Activated CD4-positive, alpha-beta memory T cell treated with anti-CD3 and anti-CD28 coated beads for 36 hours (primary cell): ENCODE measurements around the gene ASNSD1. TPM values are rescaled to one million over a fixed set of nuclear protein-coding genes. Genes with fewer than 3 reads are reported as not detected.
"Not testable (repeated sequence)": the region's sequence is repeated elsewhere in the genome, so short reads cannot be mapped to it uniquely, and the experiment has no call there.

Experiments
- CTCF ChIA-PET: fragments of 350-600 bp; sonication (Branson Sonifier 250); formaldehyde crosslinking; loops from one replicate; lab custom pipeline; 2021; ENCODE audit warnings: antibody characterized with exemption, inconsistent platforms; lab: Charles Lee
- POLR2A ChIA-PET: fragments of 350-600 bp; sonication (Branson Sonifier 250); formaldehyde crosslinking; loops from one replicate; lab custom pipeline; 2021; ENCODE audit warnings: antibody characterized with exemption; lab: Charles Lee
- DNase-seq: peaks from one replicate; pipeline ENCODE4 v3.0.0-alpha.2; 2020
- H3K27ac Mint-ChIP-seq: one replicate; pipeline ENCODE4 v1.8.0; 2021; ENCODE audit warnings: mixed read lengths
- H3K27me3 Mint-ChIP-seq: one replicate; pipeline ENCODE4 v1.8.0; 2021; ENCODE audit warnings: mixed read lengths
- H3K36me3 Mint-ChIP-seq: one replicate; pipeline ENCODE4 v1.8.0; 2021; ENCODE audit warnings: mixed read lengths
- H3K4me1 Mint-ChIP-seq: one replicate; pipeline ENCODE4 v1.8.0; 2021; ENCODE audit warnings: low read depth, mixed read lengths
- H3K4me3 Mint-ChIP-seq: one replicate; pipeline ENCODE4 v1.8.0; 2021; ENCODE audit warnings: mild to moderate bottlenecking, mixed read lengths
- H3K9me3 Mint-ChIP-seq: one replicate; pipeline ENCODE4 v1.8.0; 2021; ENCODE audit warnings: mixed read lengths
- intact Hi-C: fragments of 100-400 bp; cut with micrococcal nuclease; formaldehyde crosslinking; loops from one replicate; pipeline ENCODE4 v1.15.1; 2023
- total RNA-seq, 2 experiments: library from RNA; stranded (reverse); gene quantifications; one replicate each; pipeline ENCODE4 v1.2.3, GENCODE V29; 2021

ASNSD1 gene
- total RNA-seq, 2 experiments from 2014 or later = 44.5 to 47.0 TPM

- H3K27ac Mint-ChIP-seq = peak overlapping the region; percentile 73
- H3K36me3 Mint-ChIP-seq = peaks cover 29% of the 10 kb centered on the region
- peaks cover 24% of the 10 kb centered on the region for H3K4me1 Mint-ChIP-seq
- H3K27me3 Mint-ChIP-seq = no peaks in the 10 kb centered on the region
- ChIA-PET POLR2A (interaction anchor here (0.5 to 2.3 kb wide), 7 partner anchors 9 to 118 kb away, joined by 3 to 16 read pairs (median 5); partner anchors contain the start of genes ASNSD1, ORMDL1 and PMS1), CTCF (interaction anchor here (0.5 to 6.7 kb wide), 12 partner anchors 9 to 627 kb away, joined by 3 to 111 read pairs (median 6); partner anchors contain the start of genes ASNSD1 and OSGEPL1)
- peaks cover 13% of the 10 kb centered on the region for H3K9me3 Mint-ChIP-seq
- DNase-seq = no peak
- H3K4me3 Mint-ChIP-seq = peak overlapping the region; percentile 92
- intact Hi-C loops = loop anchor here (1.0 kb wide), 4 partner anchors 13 to 110 kb away; partner anchors contain the start of genes ASNSD1, ORMDL1, OSGEPL1 and PMS1
Measured at GRCh38 chr2:189673661-189674373, 12.6 kb downstream of the ASNSD1 start.

- DNase-seq = peak; percentile 86
- POLR2A ChIA-PET = interaction anchor here (0.8 to 2.3 kb wide), 4 partner anchors 9 to 109 kb away, joined by 4 to 16 read pairs (median 5); partner anchors contain the start of genes ASNSD1, ORMDL1 and PMS1
Measured at GRCh38 chr2:189674374-189675112, 13.3 kb downstream of the ASNSD1 start, which contains the start of gene ANKAR. Gene ANKAR (plus strand): TSS chr2:189674670. CDS start chr2:189676491, 1,821 bp downstream.

GRCh38 chr2:189676471-189676870, 15.2 kb downstream of the ASNSD1 start:
- Mint-ChIP-seq H3K4me3 (no peak overlapping the region), H3K27ac (no peak overlapping the region), H3K9me3 (peaks cover 19% of the 10 kb centered on the region), H3K27me3 (no peaks in the 10 kb centered on the region), H3K36me3 (peaks cover 30% of the 10 kb centered on the region), H3K4me1 (peaks cover 49% of the 10 kb centered on the region)
- ChIA-PET CTCF (interaction anchor here (1.3 to 6.7 kb wide), 6 partner anchors 7 to 86 kb away, joined by 4 to 111 read pairs (median 18); partner anchors contain the start of genes ASNSD1 and OSGEPL1), POLR2A (interaction anchor here (0.8 to 1.0 kb wide), 2 partner anchors 16 to 86 kb away, joined by 3 to 4 read pairs; partner anchors contain the start of gene OSGEPL1)
- intact Hi-C loops = no loop called here
- DNase-seq = no peak

More at GRCh38 chr2:189674374-189675112, 13.3 kb downstream of the ASNSD1 start, which contains the start of gene ANKAR:
- peaks cover 30% of the 10 kb centered on the region for H3K4me1 Mint-ChIP-seq
- intact Hi-C loops = loop anchor here (1.0 kb wide), 4 partner anchors 13 to 110 kb away; partner anchors contain the start of genes ASNSD1, ORMDL1, OSGEPL1 and PMS1
- H3K27ac Mint-ChIP-seq = peak within 1 kb of the TSS; percentile 96
- CTCF ChIA-PET = interaction anchor here (0.6 to 6.7 kb wide), 16 partner anchors 9 to 231 kb away, joined by 3 to 111 read pairs (median 6); partner anchors contain the start of genes ASNSD1 and OSGEPL1
- no peaks in the 10 kb centered on the region for H3K27me3 Mint-ChIP-seq
- H3K9me3 Mint-ChIP-seq = peaks cover 19% of the 10 kb centered on the region
- peaks cover 31% of the 10 kb centered on the region for H3K36me3 Mint-ChIP-seq
- H3K4me3 Mint-ChIP-seq = peak within 1 kb of the TSS; percentile 92

GRCh38 chr2:189679226-189679625, 18.0 kb downstream of the ASNSD1 start:
- no peak for DNase-seq
- no peaks in the 10 kb centered on the region for H3K27me3 Mint-ChIP-seq
- H3K36me3 Mint-ChIP-seq = peaks cover 27% of the 10 kb centered on the region
- no peak overlapping the region for H3K4me3 Mint-ChIP-seq
- intact Hi-C loops = no loop called here
- POLR2A ChIA-PET = no interaction called here
- H3K4me1 Mint-ChIP-seq = peaks cover 57% of the 10 kb centered on the region
- H3K9me3 Mint-ChIP-seq = peaks cover 19% of the 10 kb centered on the region
- H3K27ac Mint-ChIP-seq = no peak overlapping the region
- CTCF ChIA-PET = interaction anchor here (1.0 to 2.2 kb wide), 2 partner anchors 17 to 19 kb away, joined by 3 to 12 read pairs; partner anchors contain the start of gene ASNSD1

GRCh38 chr2:189681203-189681602, 19.9 kb downstream of the ASNSD1 start:
- peaks cover 56% of the 10 kb centered on the region for H3K4me1 Mint-ChIP-seq
- POLR2A ChIA-PET = no interaction called here
- intact Hi-C loops = no loop called here
- CTCF ChIA-PET = interaction anchor here (1.0 to 2.2 kb wide), 5 partner anchors 14 to 81 kb away, joined by 3 to 12 read pairs (median 6); partner anchors contain the start of genes ASNSD1 and OSGEPL1
- no peak for DNase-seq
- no peaks in the 10 kb centered on the region for H3K27me3 Mint-ChIP-seq
- peaks cover 24% of the 10 kb centered on the region for H3K36me3 Mint-ChIP-seq
- peaks cover 19% of the 10 kb centered on the region for H3K9me3 Mint-ChIP-seq
- H3K4me3 Mint-ChIP-seq = no peak overlapping the region
- H3K27ac Mint-ChIP-seq = no peak overlapping the region

- Mint-ChIP-seq H3K36me3 (peaks cover 24% of the 10 kb centered on the region), H3K4me3 (no peak overlapping the region), H3K9me3 (peaks cover 19% of the 10 kb centered on the region), H3K27ac (no peak overlapping the region), H3K4me1 (peaks cover 56% of the 10 kb centered on the region), H3K27me3 (no peaks in the 10 kb centered on the region)
- CTCF ChIA-PET = interaction anchor here (1.0 kb wide), 1 partner anchor 41 kb away, joined by 3 read pairs; no protein-coding TSS in a partner anchor
- intact Hi-C loops = no loop called here
- no peak for DNase-seq
- POLR2A ChIA-PET = no interaction called here
Measured at GRCh38 chr2:189681903-189682302, 20.6 kb downstream of the ASNSD1 start.

GRCh38 chr2:189683348-189683747, 22.1 kb downstream of the ASNSD1 start:
- no peak overlapping the region for H3K4me3 Mint-ChIP-seq
- intact Hi-C loops = no loop called here
- H3K36me3 Mint-ChIP-seq = peaks cover 12% of the 10 kb centered on the region
- ChIA-PET CTCF (interaction anchor here (0.9 to 2.9 kb wide), 5 partner anchors 8 to 40 kb away, joined by 3 to 10 read pairs (median 6); no protein-coding TSS in a partner anchor), POLR2A (interaction anchor here (1.3 to 1.8 kb wide), 2 partner anchors 9 to 22 kb away, joined by 5 to 6 read pairs; partner anchors contain the start of genes ANKAR and ASNSD1)
- no peaks in the 10 kb centered on the region for H3K27me3 Mint-ChIP-seq
- DNase-seq = peak; percentile 29
- H3K4me1 Mint-ChIP-seq = peaks cover 52% of the 10 kb centered on the region
- H3K27ac Mint-ChIP-seq = no peak overlapping the region
- peaks cover 10% of the 10 kb centered on the region for H3K9me3 Mint-ChIP-seq

- Mint-ChIP-seq H3K27ac (no peak overlapping the region), H3K27me3 (no peaks in the 10 kb centered on the region), H3K4me1 (peaks cover 44% of the 10 kb centered on the region), H3K36me3 (peaks cover 2% of the 10 kb centered on the region), H3K4me3 (no peak overlapping the region), H3K9me3 (no peaks in the 10 kb centered on the region)
- intact Hi-C loops = no loop called here
- ChIA-PET POLR2A (no interaction called here), CTCF (interaction anchor here (0.6 to 2.9 kb wide), 3 partner anchors 9 to 406 kb away, joined by 3 to 10 read pairs (median 4); partner anchors contain the start of gene ASNSD1)
- DNase-seq = no peak
Measured at GRCh38 chr2:189684811-189685210, 23.6 kb downstream of the ASNSD1 start.

- Mint-ChIP-seq H3K27ac (no peak overlapping the region), H3K36me3 (peaks cover 2% of the 10 kb centered on the region), H3K4me1 (peaks cover 35% of the 10 kb centered on the region), H3K9me3 (no peaks in the 10 kb centered on the region), H3K27me3 (no peaks in the 10 kb centered on the region), H3K4me3 (no peak overlapping the region)
- ChIA-PET CTCF (no interaction called here), POLR2A (no interaction called here)
- DNase-seq = peak; percentile 16
- intact Hi-C loops = no loop called here
Measured at GRCh38 chr2:189685540-189686229, 24.4 kb downstream of the ASNSD1 start.

GRCh38 chr2:189687796-189688195, 26.5 kb downstream of the ASNSD1 start:
- peaks cover 18% of the 10 kb centered on the region for H3K4me1 Mint-ChIP-seq
- H3K4me3 Mint-ChIP-seq, H3K36me3 Mint-ChIP-seq, DNase-seq, POLR2A ChIA-PET, intact Hi-C loops, H3K9me3 Mint-ChIP-seq, H3K27me3 Mint-ChIP-seq, H3K27ac Mint-ChIP-seq: not testable (repeated sequence)
- CTCF ChIA-PET = interaction anchor here (1.6 kb wide), 1 partner anchor 27 kb away, joined by 3 read pairs; no protein-coding TSS in a partner anchor
